DND-41 (cell line): ENCODE measurements around the gene DENND5B.

ENCODE experiments used
- ATAC-seq: fragments of 200-7000 bp; cut with Tn5 transposase; 3 replicates; pipeline ENCODE4 v1.9.1; 2021; ENCODE audit warnings: low read depth; ENCODE audit not compliant: insufficient read depth
- DNase-seq: peaks from one replicate; pipeline ENCODE4 v3.0.0-alpha.2; 2020
- H2AFZ ChIP-seq: 2 replicates; pipeline ENCODE4 v1.6.0; 2012; ENCODE audit warnings: low read depth, low read length
- H3K27ac ChIP-seq: 2 replicates; pipeline ENCODE4 v1.5.1; 2012; ENCODE audit warnings: low read length, inconsistent platforms
- H3K27me3 ChIP-seq: fragments of 200-600 bp; sonication (generic); 2 replicates; pipeline ENCODE4 v1.6.0; 2012; ENCODE audit warnings: low read length, mild to moderate bottlenecking, inconsistent platforms; ENCODE audit not compliant: insufficient read depth, poor library complexity
- H3K36me3 ChIP-seq: 2 replicates; pipeline ENCODE4 v1.5.1; 2012; ENCODE audit warnings: low read length, inconsistent platforms; ENCODE audit not compliant: insufficient read depth
- H3K4me1 ChIP-seq: 2 replicates; pipeline ENCODE4 v1.5.1; 2012; ENCODE audit warnings: mild to moderate bottlenecking, low read length; ENCODE audit not compliant: insufficient read depth
- H3K4me2 ChIP-seq: 2 replicates; pipeline ENCODE4 v1.6.0; 2012; ENCODE audit warnings: mild to moderate bottlenecking, moderate library complexity, low read length, inconsistent platforms; ENCODE audit not compliant: insufficient read depth
- H3K4me3 ChIP-seq, 2 experiments: fragments of 200-600 bp in 1 of 2; shearing (Covaris generic) in 1 of 2; 2 replicates each; pipeline ENCODE4 v1.5.1; 2012 to 2016; ENCODE audit warnings: inconsistent platforms in 2 of 2, low read length in 2 of 2, mild to moderate bottlenecking in 2 of 2, low read depth in 1 of 2, moderate library complexity in 1 of 2
- H3K79me2 ChIP-seq: 2 replicates; pipeline ENCODE4 v1.6.0; 2012; ENCODE audit warnings: low read length, inconsistent platforms; ENCODE audit not compliant: insufficient read depth
- H3K9ac ChIP-seq: 2 replicates; pipeline ENCODE4 v1.6.0; 2012; ENCODE audit warnings: low read depth, mild to moderate bottlenecking, inconsistent platforms, low read length, moderate library complexity
- H3K9me3 ChIP-seq: 2 replicates; pipeline ENCODE4 v1.5.1; 2012; ENCODE audit warnings: low read length, moderate library complexity, mild to moderate bottlenecking, inconsistent platforms; ENCODE audit not compliant: insufficient read depth, severe bottlenecking
- H4K20me1 ChIP-seq: 2 replicates; pipeline ENCODE4 v1.6.0; 2012; ENCODE audit warnings: low read length; ENCODE audit not compliant: insufficient read depth
- CTCF ChIP-seq: IDR thresholded peaks from 2 replicates; pipeline ENCODE4 v1.5.1; 2012; ENCODE audit warnings: borderline replicate concordance, low read length, moderate library complexity, mild to moderate bottlenecking; ENCODE audit not compliant: poor library complexity, severe bottlenecking; ENCODE audit errors: extremely low read depth
- EZH2 ChIP-seq: IDR thresholded peaks from 3 replicates; pipeline ENCODE4 v1.6.1; 2012; ENCODE audit warnings: borderline replicate concordance, low read depth, mild to moderate bottlenecking, moderate library complexity, low read length, inconsistent platforms; ENCODE audit not compliant: severe bottlenecking

Gene DENND5B

DNA sequence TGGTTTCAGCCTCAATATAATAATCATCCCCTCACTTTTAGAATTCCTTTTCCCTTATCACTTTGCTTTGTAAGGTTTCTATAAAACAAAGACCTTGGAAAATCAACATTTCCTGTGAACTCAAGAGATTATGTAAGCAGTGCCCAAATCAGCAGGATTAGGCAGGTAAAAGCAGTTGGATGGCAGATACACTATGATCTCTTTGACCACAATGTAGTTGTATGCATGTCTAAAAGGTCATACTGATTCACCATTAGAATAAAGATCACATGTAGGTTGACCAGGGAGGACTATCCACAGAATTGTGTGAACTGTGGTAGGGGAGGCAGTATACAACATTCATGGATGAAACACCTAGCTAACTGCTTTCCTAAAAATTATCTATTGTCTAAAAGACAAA, 57.5 kb downstream of the DENND5B start:
- no peaks in the 10 kb centered on the region for H4K20me1 ChIP-seq
- ATAC-seq = no peak
- no peaks in the 10 kb centered on the region for H3K79me2 ChIP-seq
- TF ChIP-seq CTCF (no peak), EZH2 (no peak)
- H3K27ac ChIP-seq = no peak overlapping the region
- no peak overlapping the region for H3K4me3 ChIP-seq
- H3K9ac ChIP-seq = no peak overlapping the region
- no peaks in the 10 kb centered on the region for H3K9me3 ChIP-seq
- no peak overlapping the region for H2AFZ ChIP-seq
- DNase-seq = no peak
- no peaks in the 10 kb centered on the region for H3K36me3 ChIP-seq
- H3K4me2 ChIP-seq = no peak overlapping the region
- H3K27me3 ChIP-seq = peaks cover 6% of the 10 kb centered on the region
- H3K4me1 ChIP-seq = no peaks in the 10 kb centered on the region

DNA sequence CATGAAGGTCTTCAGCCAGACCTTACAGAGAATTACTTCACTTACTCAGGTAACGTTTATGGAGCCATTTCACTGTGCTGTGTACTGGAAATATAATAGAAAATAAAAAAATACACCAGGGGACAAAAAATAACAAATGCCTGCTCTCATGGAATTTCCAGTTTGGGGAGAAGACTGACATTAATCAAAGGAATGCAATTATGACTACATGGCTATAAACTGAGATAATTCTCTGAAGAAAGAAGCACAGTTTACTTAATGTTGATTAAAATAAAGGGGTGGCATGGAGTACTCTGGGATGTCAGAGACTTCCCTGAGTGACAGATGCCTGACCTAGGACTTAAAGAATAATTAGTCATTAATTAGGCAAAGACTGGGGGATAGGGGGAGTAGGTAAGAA, 59.0 kb downstream of the DENND5B start:
- no peaks in the 10 kb centered on the region for H3K36me3 ChIP-seq
- H3K4me3 ChIP-seq = no peak overlapping the region
- TF ChIP-seq CTCF (no peak), EZH2 (no peak)
- H3K79me2 ChIP-seq = no peaks in the 10 kb centered on the region
- H3K27me3 ChIP-seq = peaks cover 6% of the 10 kb centered on the region
- no peak overlapping the region for H3K4me2 ChIP-seq
- H3K27ac ChIP-seq = no peak overlapping the region
- ATAC-seq = no peak
- no peaks in the 10 kb centered on the region for H4K20me1 ChIP-seq
- DNase-seq = no peak
- H3K9me3 ChIP-seq = no peaks in the 10 kb centered on the region
- no peak overlapping the region for H3K9ac ChIP-seq
- H2AFZ ChIP-seq = no peak overlapping the region
- H3K4me1 ChIP-seq = no peaks in the 10 kb centered on the region

DNA sequence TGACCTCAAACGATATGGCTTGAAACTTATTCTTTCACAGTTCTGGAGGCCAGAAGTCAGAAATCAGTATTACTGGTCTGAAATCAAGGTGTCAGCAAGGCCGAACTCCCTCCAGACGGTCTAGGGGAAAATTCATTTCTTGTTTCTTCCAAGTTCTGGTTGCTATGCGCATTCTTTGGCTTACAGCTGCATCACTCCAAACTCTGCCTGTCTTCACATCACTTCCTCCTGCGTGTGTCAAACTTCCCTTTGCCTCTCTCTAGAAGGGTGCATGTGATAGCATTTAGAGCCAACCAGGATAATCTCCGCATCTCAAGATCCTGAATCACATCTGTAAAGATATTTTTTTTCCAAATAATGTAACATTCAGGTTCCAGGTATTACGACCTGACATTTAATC, 62.8 kb downstream of the DENND5B start:
- no peak overlapping the region for H3K4me3 ChIP-seq
- no peak overlapping the region for H2AFZ ChIP-seq
- H3K4me2 ChIP-seq = no peak overlapping the region
- H3K9me3 ChIP-seq = no peaks in the 10 kb centered on the region
- TF ChIP-seq CTCF (no peak), EZH2 (no peak)
- no peaks in the 10 kb centered on the region for H3K79me2 ChIP-seq
- H3K27me3 ChIP-seq = peaks cover 10% of the 10 kb centered on the region
- H3K4me1 ChIP-seq = no peaks in the 10 kb centered on the region
- no peak for ATAC-seq
- H3K27ac ChIP-seq = no peak overlapping the region
- no peak for DNase-seq
- H3K36me3 ChIP-seq = no peaks in the 10 kb centered on the region
- H3K9ac ChIP-seq = no peak overlapping the region
- H4K20me1 ChIP-seq = no peaks in the 10 kb centered on the region

GRCh38 chr12:31527083-31527482, 63.9 kb downstream of the DENND5B start:
- H3K79me2 ChIP-seq = no peaks in the 10 kb centered on the region
- no peak for TF ChIP-seq CTCF
- no peak for TF ChIP-seq EZH2
- no peaks in the 10 kb centered on the region for H3K36me3 ChIP-seq
- no peak overlapping the region for H2AFZ ChIP-seq
- ATAC-seq = no peak
- H3K4me1 ChIP-seq = no peaks in the 10 kb centered on the region
- H3K27me3 ChIP-seq = peaks cover 8% of the 10 kb centered on the region
- no peak overlapping the region for H3K4me3 ChIP-seq
- H3K4me2 ChIP-seq = no peak overlapping the region
- DNase-seq = no peak
- H3K9ac ChIP-seq = no peak overlapping the region
- H3K9me3 ChIP-seq = no peaks in the 10 kb centered on the region
- no peak overlapping the region for H3K27ac ChIP-seq
- no peaks in the 10 kb centered on the region for H4K20me1 ChIP-seq
